GM18502 (cell line): Measurements from ENCODE around the gene ACOD1.
"Not testable (repeated sequence)": the region's sequence is repeated elsewhere in the genome, so short reads cannot be mapped to it uniquely, and the experiment has no call there.

Source experiments
- ATAC-seq: cut with Tn5 transposase; IDR thresholded peaks from one replicate; pipeline ENCODE4 v1.9.1; 2021; ENCODE audit warnings: mild to moderate bottlenecking; ENCODE audit not compliant: unreplicated experiment, poor library complexity

Gene ACOD1

GRCh38 chr13:76950101-76950500, 1.8 kb downstream of the ACOD1 start:
- ATAC-seq, result no peak

- no peak for ATAC-seq
These were observed 5.7 kb downstream of the ACOD1 start for GRCh38 chr13:76953968-76954367.

- ATAC-seq, result no peak
These were observed 6.2 kb downstream of the ACOD1 start for GRCh38 chr13:76954538-76954937.

GRCh38 chr13:76955193-76955592, 6.9 kb downstream of the ACOD1 start:
- ATAC-seq, result no peak

GRCh38 chr13:76955661-76956060, 7.3 kb downstream of the ACOD1 start:
- no peak for ATAC-seq

- ATAC-seq, result no peak
These were observed 10.6 kb downstream of the ACOD1 start for GRCh38 chr13:76958841-76959432.

GRCh38 chr13:76959734-76960133, 11.4 kb downstream of the ACOD1 start:
- not testable (repeated sequence) for ATAC-seq

GRCh38 chr13:76965759-76966421, 17.6 kb downstream of the ACOD1 start:
- ATAC-seq, result no peak

GRCh38 chr13:76967031-76967430, 18.7 kb downstream of the ACOD1 start:
- no peak for ATAC-seq

- no peak for ATAC-seq
These were observed 19.7 kb downstream of the ACOD1 start for GRCh38 chr13:76968041-76968440.

- ATAC-seq, result no peak
These were observed 21.4 kb downstream of the ACOD1 start for GRCh38 chr13:76969488-76970365.

- peak; percentile 81 for ATAC-seq
These were observed 22.9 kb downstream of the ACOD1 start for GRCh38 chr13:76971215-76971614.

GRCh38 chr13:76971851-76972829, 23.8 kb downstream of the ACOD1 start:
- ATAC-seq, result no peak

GRCh38 chr13:76973920-76974617, 25.8 kb downstream of the ACOD1 start:
- no peak for ATAC-seq

- ATAC-seq, result no peak
These were observed 26.3 kb downstream of the ACOD1 start for GRCh38 chr13:76974618-76974975.

GRCh38 chr13:76975863-76976262, 27.6 kb downstream of the ACOD1 start:
- ATAC-seq, result no peak

GRCh38 chr13:76976490-76976889, 28.2 kb downstream of the ACOD1 start:
- ATAC-seq, result no peak

- ATAC-seq, result no peak
These were observed 28.6 kb downstream of the ACOD1 start for GRCh38 chr13:76976929-76977328.

- ATAC-seq, result peak; percentile 99
These were observed 31.9 kb downstream of the ACOD1 start for GRCh38 chr13:76980075-76980718.
